Measurements from ENCODE around the gene GRWD1. TPM values are rescaled to one million over a fixed set of nuclear protein-coding genes. Genes with fewer than 3 reads are reported as not detected.

The GRWD1 gene
- total RNA-seq, 2 experiments from 2014 or later: 21.4 to 21.7 TPM

- POLR2A ChIA-PET: interaction anchor here (1.0 kb wide), 1 partner anchor 52 kb away, joined by 3 read pairs; the partner anchor contains the start of gene KDELR1
- ATAC-seq (ENCODE audit: poor library complexity): no peak
- Histone ChIP-seq H3K9me3 (ENCODE audit: control insufficient read depth in 1 of 2, insufficient read depth in 1 of 2, low read length in 2 of 2) (no peaks in the 10 kb centered on the region), H3K4me1 (ENCODE audit: insufficient read depth, low read length) (peaks cover 31% of the 10 kb centered on the region), H3K36me3 (ENCODE audit: insufficient read depth, low read length) (peaks cover under 1% of the 10 kb centered on the region), H3K27ac (ENCODE audit: low read depth in 1 of 2, low read length in 2 of 2) (no peak overlapping the region), H3K4me3 (ENCODE audit: low read length) (no peak overlapping the region), H3K27me3 (ENCODE audit: control insufficient read depth in 1 of 2, insufficient read depth in 2 of 2, low read length in 2 of 2) (peaks cover 20 to 25% of the 10 kb centered on the region in 2 experiments)
- TF ChIP-seq, protein P1, sequence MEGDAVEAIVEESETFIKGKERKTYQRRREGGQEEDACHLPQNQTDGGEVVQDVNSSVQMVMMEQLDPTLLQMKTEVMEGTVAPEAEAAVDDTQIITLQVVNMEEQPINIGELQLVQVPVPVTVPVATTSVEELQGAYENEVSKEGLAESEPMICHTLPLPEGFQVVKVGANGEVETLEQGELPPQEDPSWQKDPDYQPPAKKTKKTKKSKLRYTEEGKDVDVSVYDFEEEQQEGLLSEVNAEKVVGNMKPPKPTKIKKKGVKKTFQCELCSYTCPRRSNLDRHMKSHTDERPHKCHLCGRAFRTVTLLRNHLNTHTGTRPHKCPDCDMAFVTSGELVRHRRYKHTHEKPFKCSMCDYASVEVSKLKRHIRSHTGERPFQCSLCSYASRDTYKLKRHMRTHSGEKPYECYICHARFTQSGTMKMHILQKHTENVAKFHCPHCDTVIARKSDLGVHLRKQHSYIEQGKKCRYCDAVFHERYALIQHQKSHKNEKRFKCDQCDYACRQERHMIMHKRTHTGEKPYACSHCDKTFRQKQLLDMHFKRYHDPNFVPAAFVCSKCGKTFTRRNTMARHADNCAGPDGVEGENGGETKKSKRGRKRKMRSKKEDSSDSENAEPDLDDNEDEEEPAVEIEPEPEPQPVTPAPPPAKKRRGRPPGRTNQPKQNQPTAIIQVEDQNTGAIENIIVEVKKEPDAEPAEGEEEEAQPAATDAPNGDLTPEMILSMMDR (IDR thresholded peaks at IDR 0.05): no peak
- no peaks in the 10 kb centered on the region for H3K9me3 Mint-ChIP-seq
- CTCF ChIA-PET: no interaction called here
- H3K4me3 Mint-ChIP-seq: no peak overlapping the region
- peak in 4 of 14 experiments; percentile 13 to 55 (median 29) for DNase-seq
- peaks cover 34% of the 10 kb centered on the region for H3K27me3 Mint-ChIP-seq
- H3K36me3 Mint-ChIP-seq (ENCODE audit: low read depth): peaks cover 26% of the 10 kb centered on the region
- intact Hi-C loops (cut with DNase I, micrococcal nuclease): loop anchor here in 1 of 2 experiments (5.0 kb wide), 1 partner anchor 126 kb away; no protein-coding TSS in a partner anchor
- no peak overlapping the region for H3K27ac Mint-ChIP-seq
- peaks cover 25% of the 10 kb centered on the region for H3K4me1 Mint-ChIP-seq (ENCODE audit: low read depth)
These were observed 2.5 kb upstream of the GRWD1 start for GRCh38 chr19:48443256-48443655.

GRCh38 chr19:48443731-48444128 is 2.1 kb upstream of the GRWD1 start:
- ATAC-seq (ENCODE audit: poor library complexity): no peak
- H3K27me3 Mint-ChIP-seq: peaks cover 34% of the 10 kb centered on the region
- intact Hi-C loops (cut with DNase I, micrococcal nuclease): loop anchor here (2.0 to 5.0 kb wide), 5 partner anchors 25 to 126 kb away; partner anchors contain the start of genes CYTH2 (in 1 of the 2), KDELR1 (in 1 of the 2) and TMEM143 (in 1 of the 2)
- peaks cover 6% of the 10 kb centered on the region for H3K36me3 ChIP-seq (ENCODE audit: insufficient read depth, low read length)
- no peak overlapping the region for H3K27ac Mint-ChIP-seq
- peaks cover 25% of the 10 kb centered on the region for H3K4me1 Mint-ChIP-seq (ENCODE audit: low read depth)
- no peak overlapping the region for H3K4me3 Mint-ChIP-seq
- H3K27me3 ChIP-seq (ENCODE audit: control insufficient read depth in 1 of 2, insufficient read depth in 2 of 2, low read length in 2 of 2): peaks cover 18 to 25% of the 10 kb centered on the region in 2 experiments
- ChIA-PET POLR2A (interaction anchor here (1.0 kb wide), 1 partner anchor 52 kb away, joined by 3 read pairs; the partner anchor contains the start of gene KDELR1), CTCF (no interaction called here)
- peaks cover 31% of the 10 kb centered on the region for H3K36me3 Mint-ChIP-seq (ENCODE audit: low read depth)
- DNase-seq: peak in 2 of 14 experiments; percentile 35 to 47
- H3K9me3 ChIP-seq (ENCODE audit: control insufficient read depth in 1 of 2, insufficient read depth in 1 of 2, low read length in 2 of 2): no peaks in the 10 kb centered on the region
- TF ChIP-seq, protein P1 (IDR thresholded peaks at IDR 0.05): no peak
- H3K4me3 ChIP-seq (ENCODE audit: low read length): peak overlapping the region; percentile 85
- no peak overlapping the region for H3K27ac ChIP-seq (ENCODE audit: low read depth in 1 of 2, low read length in 2 of 2)
- no peaks in the 10 kb centered on the region for H3K9me3 Mint-ChIP-seq
- H3K4me1 ChIP-seq (ENCODE audit: insufficient read depth, low read length): peaks cover 31% of the 10 kb centered on the region

GRCh38 chr19:48444129-48444935 is 1.5 kb upstream of the GRWD1 start:
- Histone ChIP-seq H3K4me1 (ENCODE audit: insufficient read depth, low read length) (peaks cover 31% of the 10 kb centered on the region), H3K9me3 (ENCODE audit: control insufficient read depth in 1 of 2, insufficient read depth in 1 of 2, low read length in 2 of 2) (no peaks in the 10 kb centered on the region), H3K27me3 (ENCODE audit: control insufficient read depth in 1 of 2, insufficient read depth in 2 of 2, low read length in 2 of 2) (peaks cover 16 to 25% of the 10 kb centered on the region in 2 experiments), H3K36me3 (ENCODE audit: insufficient read depth, low read length) (peaks cover 10% of the 10 kb centered on the region), H3K27ac (ENCODE audit: low read depth in 1 of 2, low read length in 2 of 2) (no peak overlapping the region), H3K4me3 (ENCODE audit: low read length) (peak overlapping the region; percentile 85)
- Mint-ChIP-seq H3K4me1 (ENCODE audit: low read depth) (peaks cover 25% of the 10 kb centered on the region), H3K4me3 (peak overlapping the region; percentile 93), H3K27me3 (peaks cover 32% of the 10 kb centered on the region), H3K36me3 (ENCODE audit: low read depth) (peaks cover 37% of the 10 kb centered on the region), H3K9me3 (no peaks in the 10 kb centered on the region), H3K27ac (no peak overlapping the region)
- CTCF ChIA-PET: interaction anchor here (0.8 to 1.5 kb wide), 4 partner anchors 50 to 93 kb away, joined by 3 to 8 read pairs (median 4); partner anchors contain the start of genes GRIN2D, KDELR1 and TMEM143
- POLR2A ChIA-PET: interaction anchor here (1.2 kb wide), 1 partner anchor 123 kb away, joined by 3 read pairs; no protein-coding TSS in a partner anchor
- peak in 3 of 14 experiments; percentile 11 to 47 (median 20) for DNase-seq
- no peak for ATAC-seq (ENCODE audit: poor library complexity)
- intact Hi-C loops (cut with DNase I, micrococcal nuclease): loop anchor here (2.0 to 5.0 kb wide), 5 partner anchors 24 to 127 kb away; partner anchors contain the start of genes CYTH2 (in 1 of the 2), KDELR1 (in 1 of the 2) and TMEM143 (in 1 of the 2)
- TF ChIP-seq, protein P1 (IDR thresholded peaks at IDR 0.05): no peak

All from CD4-positive, alpha-beta T cell (primary cell).